ENCODE results near the gene SERINC3. TPM values are rescaled to one million over a fixed set of nuclear protein-coding genes. Genes with fewer than 3 reads are reported as not detected.

The SERINC3 gene
- total and polyA plus RNA-seq, 7 donors, result 35.6 to 104 (median 89.5) TPM

GRCh38 chr20:44540834-44541233 is 19.0 kb upstream of the SERINC3 start:
- Histone ChIP-seq H3K4me1 (peaks cover 13% of the 10 kb centered on the region), H3K27ac (no peak overlapping the region)

GRCh38 chr20:44537993-44538392 is 16.1 kb upstream of the SERINC3 start:
- 79 to 87% (median 82%) methylated on average over 1 of the region's 1 CpG for WGBS, 3 donors
- peak; percentile 33 for TF ChIP-seq CTCF (IDR thresholded peaks at IDR 0.05)
- H3K36me3 ChIP-seq (ENCODE audit: insufficient read depth in 1 of 2, low read depth in 1 of 2), result no peaks in the 10 kb centered on the region
- intact Hi-C loops (cut with DNase I), result no loop called here
- peaks cover 7% of the 10 kb centered on the region for H3K4me1 ChIP-seq
- DNase-seq, result no peak
- no peak overlapping the region for H3K27ac ChIP-seq
- H3K27me3 ChIP-seq (ENCODE audit: insufficient read depth in 3 of 3, low read length in 2 of 3), result no peaks in the 10 kb centered on the region
- ATAC-seq, result peak in 3 of 4 donors; percentile 47 to 55 (median 50)
- no peaks in the 10 kb centered on the region for H3K9me3 ChIP-seq
- H3K4me3 ChIP-seq, result no peak overlapping the region

More at GRCh38 chr20:44540834-44541233, 19.0 kb upstream of the SERINC3 start:
- no peak for DNase-seq
- TF ChIP-seq CTCF (IDR thresholded peaks at IDR 0.05), result no peak
- H3K9me3 ChIP-seq, result no peaks in the 10 kb centered on the region
- ATAC-seq, result no peak
- 69 to 80% (median 71%) methylated on average over 6 of the region's 6 CpGs for WGBS, 3 donors
- no peak overlapping the region for H3K4me3 ChIP-seq
- no peaks in the 10 kb centered on the region for H3K27me3 ChIP-seq (ENCODE audit: insufficient read depth in 3 of 3, low read length in 2 of 3)
- H3K36me3 ChIP-seq (ENCODE audit: insufficient read depth in 1 of 2, low read depth in 1 of 2), result no peaks in the 10 kb centered on the region
- intact Hi-C loops (cut with DNase I), result no loop called here

GRCh38 chr20:44536175-44536574 is 14.3 kb upstream of the SERINC3 start:
- ATAC-seq (no peak), DNase-seq (no peak)
- Histone ChIP-seq H3K36me3 (ENCODE audit: insufficient read depth in 1 of 2, low read depth in 1 of 2) (no peaks in the 10 kb centered on the region), H3K27me3 (ENCODE audit: insufficient read depth in 3 of 3, low read length in 2 of 3) (no peaks in the 10 kb centered on the region), H3K4me3 (no peak overlapping the region), H3K27ac (no peak overlapping the region), H3K4me1 (peaks cover 2% of the 10 kb centered on the region), H3K9me3 (no peaks in the 10 kb centered on the region)
- 93 to 95% (median 94%) methylated on average over 3 of the region's 3 CpGs for WGBS, 3 donors
- intact Hi-C loops (cut with DNase I), result no loop called here
- no peak for TF ChIP-seq CTCF (IDR thresholded peaks at IDR 0.05)

- Histone ChIP-seq H3K4me3 (no peak overlapping the region), H3K27me3 (ENCODE audit: insufficient read depth in 3 of 3, low read length in 2 of 3) (no peaks in the 10 kb centered on the region), H3K27ac (no peak overlapping the region), H3K9me3 (no peaks in the 10 kb centered on the region), H3K36me3 (ENCODE audit: insufficient read depth in 1 of 2, low read depth in 1 of 2) (no peaks in the 10 kb centered on the region), H3K4me1 (peaks cover 2% of the 10 kb centered on the region)
- WGBS, 3 donors, result 78 to 85% (median 83%) methylated on average over 4 of the region's 4 CpGs
- TF ChIP-seq CTCF (IDR thresholded peaks at IDR 0.05), result no peak
- ATAC-seq, result no peak
- intact Hi-C loops (cut with DNase I), result loop anchor here in 1 of 2 donors (5.0 kb wide), 1 partner anchor 38 kb away; no protein-coding TSS in a partner anchor
- no peak for DNase-seq
These were observed 12.1 kb upstream of the SERINC3 start for GRCh38 chr20:44533928-44534327.

- H3K4me3 ChIP-seq, result peak overlapping the region; percentile 88
- intact Hi-C loops (cut with DNase I), result loop anchor here in 1 of 2 donors (5.0 kb wide), 1 partner anchor 39 kb away; no protein-coding TSS in a partner anchor
- H3K36me3 ChIP-seq (ENCODE audit: insufficient read depth in 1 of 2, low read depth in 1 of 2), result no peaks in the 10 kb centered on the region
- 86 to 94% (median 89%) methylated on average over 2 of the region's 2 CpGs for WGBS, 3 donors
- no peaks in the 10 kb centered on the region for H3K9me3 ChIP-seq
- H3K27me3 ChIP-seq (ENCODE audit: insufficient read depth in 3 of 3, low read length in 2 of 3), result no peaks in the 10 kb centered on the region
- H3K4me1 ChIP-seq, result peaks cover 2% of the 10 kb centered on the region
- no peak for TF ChIP-seq CTCF (IDR thresholded peaks at IDR 0.05)
- no peak overlapping the region for H3K27ac ChIP-seq
- no peak for DNase-seq
- ATAC-seq, result no peak
These were observed 11.1 kb upstream of the SERINC3 start for GRCh38 chr20:44532981-44533331.

Measured in psoas muscle (tissue), 8 donors.